Lung (tissue), 12 donors: Measurements from ENCODE around the gene CORO1A. TPM values are rescaled to one million over a fixed set of nuclear protein-coding genes. Genes with fewer than 3 reads are reported as not detected.

Source experiments
- ATAC-seq: fragments of 200-7000 bp; cut with Tn5 transposase; one replicate; pipeline ENCODE4 v1.9.1; 2020; ENCODE audit warnings: moderate number of reproducible peaks; ENCODE audit not compliant: insufficient read depth, low FRiP score
- DNase-seq, 3 donors: peaks; one replicate each; pipeline ENCODE4 v3.0.0-alpha.2; 2013 to 2017
- H3K27ac ChIP-seq, 2 donors: one replicate each; pipeline ENCODE4 v1.5.1; 2013; ENCODE audit warnings: mild to moderate bottlenecking in 2 of 2, moderate library complexity in 2 of 2, control low read depth in 1 of 2, inconsistent platforms in 1 of 2, low read depth in 1 of 2, low read length in 1 of 2
- H3K27me3 ChIP-seq, 3 donors: one replicate each; pipeline ENCODE4 v1.5.1; 2013; ENCODE audit warnings: low read length in 2 of 3; ENCODE audit not compliant: control insufficient read depth in 3 of 3, insufficient read depth in 3 of 3
- H3K36me3 ChIP-seq, 4 donors: one replicate each; pipeline ENCODE4 v1.5.1; 2013; ENCODE audit warnings: low read length in 4 of 4, mild to moderate bottlenecking in 1 of 4, moderate library complexity in 1 of 4; ENCODE audit not compliant: control insufficient read depth in 4 of 4, insufficient read depth in 4 of 4
- H3K4me1 ChIP-seq, 5 donors: one replicate each; pipeline ENCODE4 v1.5.1; 2013; ENCODE audit warnings: low read length in 5 of 5, mild to moderate bottlenecking in 2 of 5, moderate library complexity in 1 of 5; ENCODE audit not compliant: control insufficient read depth in 5 of 5, insufficient read depth in 5 of 5
- H3K4me3 ChIP-seq: one replicate; pipeline ENCODE4 v1.5.1; 2013; ENCODE audit warnings: mild to moderate bottlenecking, control low read depth, moderate library complexity
- H3K9ac ChIP-seq, 2 donors: one replicate each; pipeline ENCODE4 v1.5.1; 2013; ENCODE audit warnings: low read length in 2 of 2, control low read depth in 1 of 2; ENCODE audit not compliant: insufficient read depth in 1 of 2
- H3K9me3 ChIP-seq, 4 donors: one replicate each; pipeline ENCODE4 v1.5.1; 2013; ENCODE audit warnings: low read length in 3 of 4, mild to moderate bottlenecking in 1 of 4, moderate library complexity in 1 of 4; ENCODE audit not compliant: control insufficient read depth in 4 of 4, insufficient read depth in 3 of 4
- WGBS, 2 donors: extraction: QIAGEN DNeasy Blood & Tissue Kit; methylation state at CpG; one replicate each; pipeline ENCODE4 v1.1.7; 2013; 5-methylcytosine and 5-hydroxymethylcytosine counted together
- polyA plus RNA-seq, 2 donors: library from polyadenylated mRNA; stranded (reverse); fragments of 200-250 nt; gene quantifications; one replicate each; pipeline ENCODE4 v1.2.1, GENCODE V29; 2013
- total RNA-seq, 2 donors: library from RNA; depleted of rRNA in 1 of 2; stranded (reverse); fragments of >200 nt in 1 of 2; gene quantifications; one replicate each; pipeline ENCODE4 v1.2.1, GENCODE V29; 2014 to 2021
- TF ChIP-seq, protein P1 (sequence below): IDR thresholded peaks from 2 replicates; pipeline ENCODE4 v1.5.1; 2012; ENCODE audit warnings: mild to moderate bottlenecking; ENCODE audit errors: control extremely low read depth, extremely low read depth
- donor health status: control.
- donor health status: control.
- donor health status: Bipolar disorder and iron deficiency.
- donor health status: healthy.
- donor health status: DM: yes; HTN: yes; CAD: no.

Gene CORO1A
- total and polyA plus RNA-seq, 4 donors: 41.8 to 419 (median 95.5) TPM

DNA sequence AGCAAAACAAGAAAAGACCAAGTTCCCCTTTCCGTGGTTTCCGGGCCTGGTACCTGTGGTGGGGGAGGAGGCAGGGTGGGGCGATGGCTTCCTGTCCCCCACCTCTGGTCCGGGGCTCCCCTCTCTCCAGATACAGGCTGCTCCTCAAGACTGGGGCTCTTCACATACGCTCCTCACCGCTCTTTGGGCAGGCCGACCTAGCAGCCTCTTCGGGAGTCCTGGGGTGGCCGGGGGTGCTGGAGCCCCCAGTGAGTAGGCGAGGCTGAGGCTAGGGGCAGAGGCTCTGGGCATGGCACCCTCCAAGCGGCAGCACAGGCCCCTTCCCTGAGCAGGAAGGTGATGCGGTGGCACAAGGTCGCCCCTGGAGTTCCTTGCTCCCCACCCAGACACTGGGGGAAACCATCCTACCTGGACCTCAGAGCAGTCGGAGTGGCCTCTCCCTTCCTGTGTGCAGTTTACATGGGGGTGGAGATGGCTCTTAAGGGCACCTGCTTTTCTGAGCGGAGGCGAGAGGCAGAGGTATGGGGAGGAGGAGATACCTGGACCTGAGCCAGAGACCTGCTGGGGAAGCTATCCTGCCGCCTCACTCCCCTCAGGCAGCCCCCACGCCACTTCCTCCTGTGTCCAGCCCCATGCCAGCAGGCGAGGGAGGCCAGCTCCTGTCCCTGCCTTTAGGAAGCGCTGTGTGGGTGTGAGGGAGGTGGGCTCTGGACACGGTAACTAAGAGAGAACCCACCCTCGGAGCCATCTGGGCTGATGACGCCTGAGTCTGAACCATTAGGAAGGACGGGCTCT is 891 bp downstream of the CORO1A start:
- H3K9me3 ChIP-seq: no peaks in the 10 kb centered on the region
- DNase-seq (no peak), ATAC-seq (no peak)
- H3K27me3 ChIP-seq: no peaks in the 10 kb centered on the region
- H3K4me1 ChIP-seq: peaks cover 0 to 15% (median 6%) of the 10 kb centered on the region in 5 donors
- peak overlapping the region; percentile 24 for H3K4me3 ChIP-seq
- peaks cover 0 to 4% (median 0%) of the 10 kb centered on the region in 4 donors for H3K36me3 ChIP-seq
- TF ChIP-seq, protein P1, sequence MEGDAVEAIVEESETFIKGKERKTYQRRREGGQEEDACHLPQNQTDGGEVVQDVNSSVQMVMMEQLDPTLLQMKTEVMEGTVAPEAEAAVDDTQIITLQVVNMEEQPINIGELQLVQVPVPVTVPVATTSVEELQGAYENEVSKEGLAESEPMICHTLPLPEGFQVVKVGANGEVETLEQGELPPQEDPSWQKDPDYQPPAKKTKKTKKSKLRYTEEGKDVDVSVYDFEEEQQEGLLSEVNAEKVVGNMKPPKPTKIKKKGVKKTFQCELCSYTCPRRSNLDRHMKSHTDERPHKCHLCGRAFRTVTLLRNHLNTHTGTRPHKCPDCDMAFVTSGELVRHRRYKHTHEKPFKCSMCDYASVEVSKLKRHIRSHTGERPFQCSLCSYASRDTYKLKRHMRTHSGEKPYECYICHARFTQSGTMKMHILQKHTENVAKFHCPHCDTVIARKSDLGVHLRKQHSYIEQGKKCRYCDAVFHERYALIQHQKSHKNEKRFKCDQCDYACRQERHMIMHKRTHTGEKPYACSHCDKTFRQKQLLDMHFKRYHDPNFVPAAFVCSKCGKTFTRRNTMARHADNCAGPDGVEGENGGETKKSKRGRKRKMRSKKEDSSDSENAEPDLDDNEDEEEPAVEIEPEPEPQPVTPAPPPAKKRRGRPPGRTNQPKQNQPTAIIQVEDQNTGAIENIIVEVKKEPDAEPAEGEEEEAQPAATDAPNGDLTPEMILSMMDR: no peak
- H3K9ac ChIP-seq: no peak overlapping the region
- 7 to 22% methylated on average over 22 to 24 of the region's 24 CpGs for WGBS, 2 donors
- H3K27ac ChIP-seq: peak overlapping the region in 1 of 2 donors; percentile 60

DNA sequence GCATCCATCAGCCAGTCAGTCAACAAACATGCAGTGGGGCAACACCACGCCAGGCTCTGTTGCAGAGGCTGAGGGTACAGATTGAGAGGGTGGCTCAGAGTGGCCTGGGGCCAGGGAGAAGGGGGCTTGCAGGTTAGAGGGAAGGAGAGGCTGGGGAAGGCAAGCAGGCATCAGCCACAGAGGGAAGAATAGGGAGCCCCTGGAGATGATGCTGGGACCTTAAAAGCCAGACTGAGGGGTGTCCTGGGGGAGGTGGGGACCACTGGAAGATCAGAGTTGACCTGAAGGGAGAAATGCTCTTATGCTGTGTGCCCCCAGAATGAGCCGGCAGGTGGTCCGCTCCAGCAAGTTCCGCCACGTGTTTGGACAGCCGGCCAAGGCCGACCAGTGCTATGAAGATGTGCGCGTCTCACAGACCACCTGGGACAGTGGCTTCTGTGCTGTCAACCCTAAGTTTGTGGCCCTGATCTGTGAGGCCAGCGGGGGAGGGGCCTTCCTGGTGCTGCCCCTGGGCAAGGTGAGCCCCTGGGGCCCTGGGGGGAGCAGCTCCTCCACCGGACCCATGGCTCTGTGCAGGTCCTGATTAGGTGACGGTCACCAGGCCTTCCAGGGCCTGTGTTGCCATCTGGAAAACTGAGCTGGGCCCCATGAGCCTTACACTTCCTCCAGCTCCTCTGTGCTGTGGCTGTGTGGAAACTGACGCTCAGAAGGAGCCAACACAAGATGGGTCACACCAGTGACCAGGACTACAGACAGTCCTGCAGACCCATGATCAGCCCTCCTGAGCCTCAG is 1.7 kb downstream of the CORO1A start:
- H3K27me3 ChIP-seq: no peaks in the 10 kb centered on the region
- 65 to 74% methylated on average over 13 of the region's 13 CpGs for WGBS, 2 donors
- TF ChIP-seq, protein P1: no peak
- ATAC-seq (no peak), DNase-seq (no peak)
- peaks cover 0 to 15% (median 6%) of the 10 kb centered on the region in 5 donors for H3K4me1 ChIP-seq
- no peak overlapping the region for H3K9ac ChIP-seq
- no peaks in the 10 kb centered on the region for H3K9me3 ChIP-seq
- H3K27ac ChIP-seq: peak overlapping the region in 1 of 2 donors; percentile 60
- H3K4me3 ChIP-seq: no peak overlapping the region
- peaks cover 0 to 4% (median 0%) of the 10 kb centered on the region in 4 donors for H3K36me3 ChIP-seq

DNA sequence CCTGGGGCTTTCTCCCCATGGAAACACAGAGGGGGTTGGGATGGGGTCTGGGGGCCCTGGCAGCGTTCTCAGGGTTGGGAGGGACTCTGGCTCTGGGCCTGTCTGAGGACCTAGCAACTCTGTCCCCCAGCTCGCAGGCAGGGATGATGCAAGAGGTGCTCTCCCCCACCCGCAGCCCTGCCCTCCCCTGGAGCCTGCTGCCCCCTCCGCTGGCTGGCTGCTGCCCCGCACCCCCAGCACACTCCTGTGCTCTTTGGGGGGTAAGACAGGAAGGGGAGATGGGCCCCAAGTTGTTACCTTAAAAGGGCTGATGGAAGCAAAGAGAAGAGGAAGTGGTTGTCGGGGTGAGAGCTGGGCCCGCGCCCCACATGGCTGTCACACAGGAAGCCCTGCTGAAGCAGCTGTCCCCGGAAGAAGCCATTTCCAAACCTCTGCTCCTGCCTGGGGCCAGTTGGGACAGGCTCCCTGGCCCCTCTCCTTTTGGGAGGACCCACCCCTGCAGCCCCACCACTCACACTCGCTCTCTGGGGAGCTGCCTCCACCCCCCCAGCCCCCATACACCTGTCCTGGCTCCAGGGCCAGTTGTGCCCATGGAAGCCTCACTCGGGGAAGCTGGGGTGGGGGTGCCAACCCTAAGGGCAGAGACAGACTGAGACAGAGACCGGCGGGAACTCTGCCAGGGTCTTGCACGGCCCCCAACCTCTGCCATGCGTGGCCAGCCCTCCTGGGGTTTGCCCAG is 2.5 kb downstream of the CORO1A start:
- DNase-seq (peak in 1 of 3 donors; percentile 25), ATAC-seq (no peak)
- TF ChIP-seq, protein P1: no peak
- H3K9me3 ChIP-seq: no peaks in the 10 kb centered on the region
- WGBS, 2 donors: 26 to 60% methylated on average over 14 to 15 of the region's 15 CpGs
- no peak overlapping the region for H3K4me3 ChIP-seq
- H3K27ac ChIP-seq: peak overlapping the region in 1 of 2 donors; percentile 60
- no peaks in the 10 kb centered on the region for H3K27me3 ChIP-seq
- peaks cover 0 to 4% (median 0%) of the 10 kb centered on the region in 4 donors for H3K36me3 ChIP-seq
- H3K4me1 ChIP-seq: peaks cover 0 to 15% (median 6%) of the 10 kb centered on the region in 5 donors
- no peak overlapping the region for H3K9ac ChIP-seq
